Measurements from ENCODE around the gene IRF2BP2. TPM values are rescaled to one million over a fixed set of nuclear protein-coding genes. Genes with fewer than 3 reads are reported as not detected.

The IRF2BP2 gene
- total and polyA plus RNA-seq, 2 of the 13 experiments (the other 11 are each of a cell fraction or from before 2014, with no cell fraction given): 140 to 147 TPM

DNA sequence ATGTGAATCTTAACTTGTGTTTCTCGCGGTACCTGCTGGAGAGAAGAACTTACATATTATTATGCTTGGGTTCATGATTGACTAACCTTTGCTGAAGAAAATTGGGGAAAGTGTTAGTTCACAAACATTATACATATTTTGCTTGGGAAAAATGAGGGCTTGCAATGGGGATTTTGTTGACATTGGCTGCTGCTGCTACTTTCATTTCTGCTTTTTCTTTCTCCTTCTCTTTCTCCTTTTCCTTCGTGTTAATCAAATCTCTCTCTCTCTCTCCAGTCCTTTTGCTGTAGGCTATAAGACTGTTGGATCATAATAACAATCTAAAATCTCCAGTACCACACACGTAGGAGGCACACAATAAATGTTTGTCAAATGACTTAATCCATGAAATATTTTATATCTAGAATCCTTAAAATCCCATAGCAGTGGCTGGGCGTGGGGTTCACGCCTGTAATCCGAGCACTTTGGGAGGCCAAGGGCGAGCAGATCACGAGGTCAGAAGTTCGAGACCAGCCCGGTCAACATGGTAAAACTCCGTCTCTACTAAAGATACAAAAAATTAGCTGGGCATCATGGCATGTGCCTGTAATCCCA lies 23.0 kb downstream of the IRF2BP2 start (continued):
- TF ChIP-seq, protein P1, sequence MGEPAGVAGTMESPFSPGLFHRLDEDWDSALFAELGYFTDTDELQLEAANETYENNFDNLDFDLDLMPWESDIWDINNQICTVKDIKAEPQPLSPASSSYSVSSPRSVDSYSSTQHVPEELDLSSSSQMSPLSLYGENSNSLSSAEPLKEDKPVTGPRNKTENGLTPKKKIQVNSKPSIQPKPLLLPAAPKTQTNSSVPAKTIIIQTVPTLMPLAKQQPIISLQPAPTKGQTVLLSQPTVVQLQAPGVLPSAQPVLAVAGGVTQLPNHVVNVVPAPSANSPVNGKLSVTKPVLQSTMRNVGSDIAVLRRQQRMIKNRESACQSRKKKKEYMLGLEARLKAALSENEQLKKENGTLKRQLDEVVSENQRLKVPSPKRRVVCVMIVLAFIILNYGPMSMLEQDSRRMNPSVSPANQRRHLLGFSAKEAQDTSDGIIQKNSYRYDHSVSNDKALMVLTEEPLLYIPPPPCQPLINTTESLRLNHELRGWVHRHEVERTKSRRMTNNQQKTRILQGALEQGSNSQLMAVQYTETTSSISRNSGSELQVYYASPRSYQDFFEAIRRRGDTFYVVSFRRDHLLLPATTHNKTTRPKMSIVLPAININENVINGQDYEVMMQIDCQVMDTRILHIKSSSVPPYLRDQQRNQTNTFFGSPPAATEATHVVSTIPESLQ (CRISPR knock-in tag; conservative IDR thresholded peaks at IDR 0.05): no peak
- TF ChIP-seq, protein P2, sequence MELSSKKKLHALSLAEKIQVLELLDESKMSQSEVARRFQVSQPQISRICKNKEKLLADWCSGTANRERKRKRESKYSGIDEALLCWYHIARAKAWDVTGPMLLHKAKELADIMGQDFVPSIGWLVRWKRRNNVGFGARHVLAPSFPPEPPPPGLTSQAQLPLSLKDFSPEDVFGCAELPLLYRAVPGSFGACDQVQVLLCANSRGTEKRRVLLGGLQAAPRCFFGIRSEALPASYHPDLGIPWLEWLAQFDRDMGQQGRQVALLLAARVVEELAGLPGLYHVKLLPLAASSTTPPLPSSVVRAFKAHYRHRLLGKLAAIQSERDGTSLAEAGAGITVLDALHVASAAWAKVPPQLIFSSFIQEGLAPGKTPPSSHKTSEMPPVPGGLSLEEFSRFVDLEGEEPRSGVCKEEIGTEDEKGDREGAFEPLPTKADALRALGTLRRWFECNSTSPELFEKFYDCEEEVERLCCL (CRISPR knock-in tag; IDR thresholded peaks at IDR 0.05; ENCODE audit: borderline replicate concordance): no peak
- TF ChIP-seq HCFC1 (IDR thresholded peaks at IDR 0.05; ENCODE audit: low read depth, low read length) (no peak), HDAC2 (CRISPR knock-in tag; IDR thresholded peaks at IDR 0.05) (no peak), ZNF879 (CRISPR knock-in tag; IDR thresholded peaks at IDR 0.05) (no peak), ZNF124 (CRISPR knock-in tag; IDR thresholded peaks at IDR 0.05) (no peak), ZNF44 (CRISPR knock-in tag; IDR thresholded peaks at IDR 0.05) (no peak), CBX1 (IDR thresholded peaks at IDR 0.05; ENCODE audit: low read depth) (no peak)

DNA sequence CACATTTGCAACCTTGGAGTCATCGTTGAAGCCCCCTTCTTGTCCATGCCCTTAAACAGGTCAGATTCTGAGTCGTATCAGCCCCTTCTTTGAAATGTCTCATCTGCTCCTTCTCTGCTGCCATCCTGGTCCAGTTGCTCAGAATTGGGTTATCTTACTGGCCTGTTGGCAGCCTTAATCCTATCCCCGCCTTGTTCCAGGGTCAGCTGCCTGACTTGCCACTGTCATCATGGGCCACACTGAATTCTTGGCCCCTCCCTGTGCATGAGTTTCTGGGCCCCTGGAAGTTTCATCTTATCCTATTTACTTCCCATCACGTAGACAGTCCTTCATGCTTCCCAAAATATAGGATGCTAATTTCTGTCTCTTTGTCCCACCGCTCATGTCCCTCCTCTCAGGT lies 23.7 kb downstream of the IRF2BP2 start:
- BruUV-seq (replicated peaks): no TSS peak
- ChIA-PET CTCF (ENCODE audit: low intra/inter-chr PET ratio, low total read pairs) (no interaction called here), POLR2A (no interaction called here)
- H3K4me1 ChIP-seq (ENCODE audit: insufficient read depth, low read length): peaks cover 33% of the 10 kb centered on the region
- no peak overlapping the region for H2AFZ ChIP-seq (ENCODE audit: low read length)
- DNase-seq (ENCODE audit: low spot score) (no peak), FAIRE-seq (no peak), ATAC-seq (no peak)
- intact Hi-C loops (cut with micrococcal nuclease; ENCODE audit: unreplicated experiment) (no loop called here), in situ Hi-C loops (cut with HindIII; ENCODE audit: extremely low pct_ligation_motif_present, low pct_unique_long_range_greater_than_20kb) (no loop called here)
- peaks cover 3% of the 10 kb centered on the region in 2 experiments; a peak in 1 of 5 replicates for H3K27me3 ChIP-seq (ENCODE audit: control insufficient read depth in 1 of 2, insufficient read depth in 2 of 2, low read length in 2 of 2)
- H4K20me1 ChIP-seq (ENCODE audit: insufficient read depth, low read length): no peaks in the 10 kb centered on the region
- WGBS (ENCODE audit: low lambda C conversion rate): 84% methylated on average over 5 of the region's 5 CpGs
- H3K27ac ChIP-seq (ENCODE audit: extremely low read length, insufficient read depth, low read length): no peak overlapping the region
- no peak overlapping the region for H3K4me2 ChIP-seq (ENCODE audit: low read depth, low read length)
- H3K4me3 ChIP-seq (replicated peaks in 1 of 3; ENCODE audit: insufficient read depth in 1 of 3, low read depth in 2 of 3, low read length in 3 of 3): no peak overlapping the region
- H3K79me2 ChIP-seq (ENCODE audit: insufficient read depth, low read length): no peaks in the 10 kb centered on the region
- no peak overlapping the region for H3K9ac ChIP-seq (ENCODE audit: insufficient read depth, low read depth, low read length)
- no peaks in the 10 kb centered on the region for H3K36me3 ChIP-seq (replicated peaks in 1 of 2; ENCODE audit: control insufficient read depth in 1 of 2, insufficient read depth in 2 of 2, low read length in 2 of 2)
- no peaks in the 10 kb centered on the region for H3K9me3 ChIP-seq (ENCODE audit: low read length)
- TF ChIP-seq STAT5B (CRISPR knock-in tag; IDR thresholded peaks at IDR 0.05) (no peak), MTF2 (CRISPR knock-in tag; IDR thresholded peaks at IDR 0.05; ENCODE audit: borderline replicate concordance) (no peak), KDM3A (CRISPR knock-in tag; IDR thresholded peaks at IDR 0.05; ENCODE audit: low read depth) (no peak), ZNF619 (CRISPR knock-in tag; IDR thresholded peaks at IDR 0.05) (no peak), ZNF10 (CRISPR knock-in tag; IDR thresholded peaks at IDR 0.05; ENCODE audit: borderline replicate concordance, low read depth) (no peak), NONO (IDR thresholded peaks at IDR 0.05) (no peak), NONO (CRISPR knock-in tag; conservative IDR thresholded peaks at IDR 0.05) (no peak), ZNF180 (CRISPR knock-in tag; IDR thresholded peaks at IDR 0.05; ENCODE audit: borderline replicate concordance, low read depth) (no peak), ZFP62 (CRISPR knock-in tag; IDR thresholded peaks at IDR 0.05) (no peak)
- TF ChIP-seq, protein P3, sequence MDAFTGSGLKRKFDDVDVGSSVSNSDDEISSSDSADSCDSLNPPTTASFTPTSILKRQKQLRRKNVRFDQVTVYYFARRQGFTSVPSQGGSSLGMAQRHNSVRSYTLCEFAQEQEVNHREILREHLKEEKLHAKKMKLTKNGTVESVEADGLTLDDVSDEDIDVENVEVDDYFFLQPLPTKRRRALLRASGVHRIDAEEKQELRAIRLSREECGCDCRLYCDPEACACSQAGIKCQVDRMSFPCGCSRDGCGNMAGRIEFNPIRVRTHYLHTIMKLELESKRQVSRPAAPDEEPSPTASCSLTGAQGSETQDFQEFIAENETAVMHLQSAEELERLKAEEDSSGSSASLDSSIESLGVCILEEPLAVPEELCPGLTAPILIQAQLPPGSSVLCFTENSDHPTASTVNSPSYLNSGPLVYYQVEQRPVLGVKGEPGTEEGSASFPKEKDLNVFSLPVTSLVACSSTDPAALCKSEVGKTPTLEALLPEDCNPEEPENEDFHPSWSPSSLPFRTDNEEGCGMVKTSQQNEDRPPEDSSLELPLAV (CRISPR knock-in tag; conservative IDR thresholded peaks at IDR 0.05; ENCODE audit: low read depth): no peak
- TF ChIP-seq, protein P4, sequence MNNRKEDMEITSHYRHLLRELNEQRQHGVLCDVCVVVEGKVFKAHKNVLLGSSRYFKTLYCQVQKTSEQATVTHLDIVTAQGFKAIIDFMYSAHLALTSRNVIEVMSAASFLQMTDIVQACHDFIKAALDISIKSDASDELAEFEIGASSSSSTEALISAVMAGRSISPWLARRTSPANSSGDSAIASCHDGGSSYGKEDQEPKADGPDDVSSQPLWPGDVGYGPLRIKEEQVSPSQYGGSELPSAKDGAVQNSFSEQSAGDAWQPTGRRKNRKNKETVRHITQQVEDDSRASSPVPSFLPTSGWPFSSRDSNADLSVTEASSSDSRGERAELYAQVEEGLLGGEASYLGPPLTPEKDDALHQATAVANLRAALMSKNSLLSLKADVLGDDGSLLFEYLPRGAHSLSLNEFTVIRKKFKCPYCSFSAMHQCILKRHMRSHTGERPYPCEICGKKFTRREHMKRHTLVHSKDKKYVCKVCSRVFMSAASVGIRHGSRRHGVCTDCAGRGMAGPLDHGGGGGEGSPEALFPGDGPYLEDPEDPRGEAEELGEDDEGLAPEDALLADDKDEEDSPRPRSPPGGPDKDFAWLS (CRISPR knock-in tag; IDR thresholded peaks at IDR 0.05; ENCODE audit: borderline replicate concordance): no peak

Measured in HepG2 (cell line).